ENCODE data around the gene ACTRT2. TPM values are rescaled to one million over a fixed set of nuclear protein-coding genes. Genes with fewer than 3 reads are reported as not detected.

The ACTRT2 gene
- total RNA-seq, 2 experiments from 2014 or later: not detected

- H3K27me3 Mint-ChIP-seq: no peaks in the 10 kb centered on the region
- H3K4me1 Mint-ChIP-seq: no peaks in the 10 kb centered on the region
- H3K36me3 Mint-ChIP-seq: no peaks in the 10 kb centered on the region
- no peaks in the 10 kb centered on the region for H3K9me3 Mint-ChIP-seq
- no peak overlapping the region for H3K4me3 Mint-ChIP-seq
- H3K27ac Mint-ChIP-seq: no peak overlapping the region
- DNase-seq: no peak
These were observed 37.2 kb downstream of the ACTRT2 start for GRCh38 chr1:3058263-3059030.

- no peaks in the 10 kb centered on the region for H3K36me3 Mint-ChIP-seq
- no peak for DNase-seq
- no peak overlapping the region for H3K4me3 Mint-ChIP-seq
- no peaks in the 10 kb centered on the region for H3K9me3 Mint-ChIP-seq
- no peak overlapping the region for H3K27ac Mint-ChIP-seq
- H3K4me1 Mint-ChIP-seq: no peaks in the 10 kb centered on the region
- peaks cover 2% of the 10 kb centered on the region for H3K27me3 Mint-ChIP-seq
These were observed 38.9 kb downstream of the ACTRT2 start for GRCh38 chr1:3060127-3060526.

GRCh38 chr1:3060601-3061551, 39.6 kb downstream of the ACTRT2 start:
- H3K36me3 Mint-ChIP-seq: no peaks in the 10 kb centered on the region

GRCh38 chr1:3061566-3061965, 40.3 kb downstream of the ACTRT2 start:
- Mint-ChIP-seq H3K4me3 (no peak overlapping the region), H3K9me3 (no peaks in the 10 kb centered on the region), H3K27ac (no peak overlapping the region), H3K4me1 (no peaks in the 10 kb centered on the region), H3K36me3 (no peaks in the 10 kb centered on the region), H3K27me3 (peaks cover 11% of the 10 kb centered on the region)
- no peak for DNase-seq

More at GRCh38 chr1:3060601-3061551, 39.6 kb downstream of the ACTRT2 start:
- Mint-ChIP-seq H3K27me3 (peaks cover 6% of the 10 kb centered on the region), H3K4me3 (no peak overlapping the region), H3K4me1 (no peaks in the 10 kb centered on the region), H3K27ac (no peak overlapping the region), H3K9me3 (no peaks in the 10 kb centered on the region)
- no peak for DNase-seq

- Mint-ChIP-seq H3K4me1 (no peaks in the 10 kb centered on the region), H3K36me3 (no peaks in the 10 kb centered on the region), H3K27me3 (peaks cover 14% of the 10 kb centered on the region), H3K27ac (no peak overlapping the region), H3K9me3 (no peaks in the 10 kb centered on the region), H3K4me3 (no peak overlapping the region)
- DNase-seq: no peak
These were observed 40.8 kb downstream of the ACTRT2 start for GRCh38 chr1:3061981-3062615.

- H3K9me3 Mint-ChIP-seq: no peaks in the 10 kb centered on the region
- H3K36me3 Mint-ChIP-seq: no peaks in the 10 kb centered on the region
- peaks cover 21% of the 10 kb centered on the region for H3K27me3 Mint-ChIP-seq
- DNase-seq: no peak
- no peak overlapping the region for H3K27ac Mint-ChIP-seq
- no peaks in the 10 kb centered on the region for H3K4me1 Mint-ChIP-seq
- no peak overlapping the region for H3K4me3 Mint-ChIP-seq
These were observed 41.5 kb downstream of the ACTRT2 start for GRCh38 chr1:3062616-3063378.

- DNase-seq: no peak
- Mint-ChIP-seq H3K36me3 (no peaks in the 10 kb centered on the region), H3K4me3 (no peak overlapping the region), H3K9me3 (no peaks in the 10 kb centered on the region), H3K4me1 (no peaks in the 10 kb centered on the region), H3K27me3 (peaks cover 26% of the 10 kb centered on the region), H3K27ac (no peak overlapping the region)
These were observed 42.4 kb downstream of the ACTRT2 start for GRCh38 chr1:3063379-3064295.

- Mint-ChIP-seq H3K9me3 (no peaks in the 10 kb centered on the region), H3K4me3 (no peak overlapping the region), H3K36me3 (no peaks in the 10 kb centered on the region), H3K27ac (no peak overlapping the region), H3K4me1 (peaks cover 2% of the 10 kb centered on the region), H3K27me3 (peaks cover 31% of the 10 kb centered on the region)
- no peak for DNase-seq
These were observed 43.1 kb downstream of the ACTRT2 start for GRCh38 chr1:3064296-3064850.

GRCh38 chr1:3064901-3065300, 43.6 kb downstream of the ACTRT2 start:
- Mint-ChIP-seq H3K9me3 (no peaks in the 10 kb centered on the region), H3K4me3 (no peak overlapping the region), H3K4me1 (peaks cover 2% of the 10 kb centered on the region), H3K36me3 (no peaks in the 10 kb centered on the region), H3K27ac (no peak overlapping the region), H3K27me3 (peaks cover 31% of the 10 kb centered on the region)
- DNase-seq: no peak

- no peaks in the 10 kb centered on the region for H3K36me3 Mint-ChIP-seq
- peaks cover 31% of the 10 kb centered on the region for H3K27me3 Mint-ChIP-seq
- no peaks in the 10 kb centered on the region for H3K9me3 Mint-ChIP-seq
- no peak for DNase-seq
- H3K27ac Mint-ChIP-seq: no peak overlapping the region
- H3K4me1 Mint-ChIP-seq: peaks cover 2% of the 10 kb centered on the region
- no peak overlapping the region for H3K4me3 Mint-ChIP-seq
These were observed 44.1 kb downstream of the ACTRT2 start for GRCh38 chr1:3065396-3065795.

GRCh38 chr1:3065797-3066196, 44.5 kb downstream of the ACTRT2 start:
- H3K36me3 Mint-ChIP-seq: no peaks in the 10 kb centered on the region
- H3K4me1 Mint-ChIP-seq: peaks cover 2% of the 10 kb centered on the region
- H3K27ac Mint-ChIP-seq: no peak overlapping the region
- DNase-seq: no peak
- H3K9me3 Mint-ChIP-seq: no peaks in the 10 kb centered on the region
- H3K4me3 Mint-ChIP-seq: no peak overlapping the region
- peaks cover 31% of the 10 kb centered on the region for H3K27me3 Mint-ChIP-seq

GRCh38 chr1:3066250-3066711, 45.0 kb downstream of the ACTRT2 start:
- H3K9me3 Mint-ChIP-seq: no peaks in the 10 kb centered on the region
- H3K36me3 Mint-ChIP-seq: no peaks in the 10 kb centered on the region
- no peak overlapping the region for H3K4me3 Mint-ChIP-seq
- H3K4me1 Mint-ChIP-seq: peaks cover 2% of the 10 kb centered on the region
- no peak overlapping the region for H3K27ac Mint-ChIP-seq
- peaks cover 33% of the 10 kb centered on the region for H3K27me3 Mint-ChIP-seq
- no peak for DNase-seq

- DNase-seq: no peak
- Mint-ChIP-seq H3K4me1 (peaks cover 2% of the 10 kb centered on the region), H3K27me3 (peaks cover 38% of the 10 kb centered on the region), H3K9me3 (no peaks in the 10 kb centered on the region), H3K27ac (no peak overlapping the region), H3K4me3 (no peak overlapping the region), H3K36me3 (no peaks in the 10 kb centered on the region)
These were observed 45.6 kb downstream of the ACTRT2 start for GRCh38 chr1:3066826-3067225.
